Ureter (tissue), 1 donor: ENCODE measurements around the gene XIRP1. TPM values are rescaled to one million over a fixed set of nuclear protein-coding genes. Genes with fewer than 3 reads are reported as not detected.
A peak's percentile ranks its signal among the peaks of the same experiment; 100 is the strongest.
"Not testable (repeated sequence)": the region's sequence is repeated elsewhere in the genome, so short reads cannot be mapped to it uniquely, and the experiment has no call there.

ENCODE experiments used
- DNase-seq: peaks from one replicate; pipeline ENCODE4 v3.0.0-alpha.2; 2020; ENCODE audit warnings: low spot score
- total RNA-seq: library from RNA; stranded (reverse); gene quantifications from one replicate; pipeline ENCODE4 v1.2.4, GENCODE V29; 2023
- donor health status: DM: yes; HTN: yes; CAD: no.

XIRP1 gene, protein sequence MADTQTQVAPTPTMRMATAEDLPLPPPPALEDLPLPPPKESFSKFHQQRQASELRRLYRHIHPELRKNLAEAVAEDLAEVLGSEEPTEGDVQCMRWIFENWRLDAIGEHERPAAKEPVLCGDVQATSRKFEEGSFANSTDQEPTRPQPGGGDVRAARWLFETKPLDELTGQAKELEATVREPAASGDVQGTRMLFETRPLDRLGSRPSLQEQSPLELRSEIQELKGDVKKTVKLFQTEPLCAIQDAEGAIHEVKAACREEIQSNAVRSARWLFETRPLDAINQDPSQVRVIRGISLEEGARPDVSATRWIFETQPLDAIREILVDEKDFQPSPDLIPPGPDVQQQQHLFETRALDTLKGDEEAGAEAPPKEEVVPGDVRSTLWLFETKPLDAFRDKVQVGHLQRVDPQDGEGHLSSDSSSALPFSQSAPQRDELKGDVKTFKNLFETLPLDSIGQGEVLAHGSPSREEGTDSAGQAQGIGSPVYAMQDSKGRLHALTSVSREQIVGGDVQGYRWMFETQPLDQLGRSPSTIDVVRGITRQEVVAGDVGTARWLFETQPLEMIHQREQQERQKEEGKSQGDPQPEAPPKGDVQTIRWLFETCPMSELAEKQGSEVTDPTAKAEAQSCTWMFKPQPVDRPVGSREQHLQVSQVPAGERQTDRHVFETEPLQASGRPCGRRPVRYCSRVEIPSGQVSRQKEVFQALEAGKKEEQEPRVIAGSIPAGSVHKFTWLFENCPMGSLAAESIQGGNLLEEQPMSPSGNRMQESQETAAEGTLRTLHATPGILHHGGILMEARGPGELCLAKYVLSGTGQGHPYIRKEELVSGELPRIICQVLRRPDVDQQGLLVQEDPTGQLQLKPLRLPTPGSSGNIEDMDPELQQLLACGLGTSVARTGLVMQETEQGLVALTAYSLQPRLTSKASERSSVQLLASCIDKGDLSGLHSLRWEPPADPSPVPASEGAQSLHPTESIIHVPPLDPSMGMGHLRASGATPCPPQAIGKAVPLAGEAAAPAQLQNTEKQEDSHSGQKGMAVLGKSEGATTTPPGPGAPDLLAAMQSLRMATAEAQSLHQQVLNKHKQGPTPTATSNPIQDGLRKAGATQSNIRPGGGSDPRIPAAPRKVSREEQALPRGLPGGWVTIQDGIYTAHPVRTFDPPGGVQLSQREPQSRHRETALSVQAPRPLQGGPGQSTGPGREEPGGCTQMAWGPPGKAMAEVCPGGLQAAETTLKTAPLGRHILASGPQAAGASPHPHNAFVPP (N-terminal part only)
- total RNA-seq = 0.13 TPM

DNA sequence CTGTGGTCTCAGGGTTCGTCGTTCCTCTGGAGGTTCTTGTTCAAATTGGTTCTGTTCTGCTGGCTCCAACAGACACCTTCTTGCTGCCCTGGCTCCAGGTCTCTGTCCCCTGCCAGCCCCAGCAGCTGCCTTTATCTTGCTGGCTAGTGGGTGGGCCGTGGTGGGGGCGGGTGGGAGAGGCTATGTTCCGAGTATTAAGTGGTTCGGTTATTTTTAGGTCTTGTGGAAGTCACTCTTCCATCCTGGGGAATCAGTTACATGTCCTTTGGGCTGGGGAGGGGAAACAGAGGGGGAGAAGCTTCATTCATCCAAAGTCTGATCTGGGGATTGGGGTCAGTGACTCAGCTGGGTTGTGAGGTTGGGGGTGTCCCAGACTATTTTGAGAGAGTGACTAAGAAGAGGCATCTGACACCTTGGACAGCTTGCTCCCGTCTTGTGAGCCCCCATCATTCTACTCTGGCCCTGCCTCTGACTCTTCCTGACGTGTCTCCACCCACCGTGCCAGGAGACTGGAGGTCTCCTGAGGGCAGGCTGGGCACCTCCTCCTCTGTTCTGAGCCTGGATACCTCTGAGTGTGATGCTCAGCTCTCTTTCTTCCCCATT lies at the start of gene XIRP1:
Gene XIRP1 (minus strand): TSS at position 106 of the 603 bp plus-strand sequence. CDS start 3,150 bp downstream, outside the sequence.
- DNase-seq = no peak

DNA sequence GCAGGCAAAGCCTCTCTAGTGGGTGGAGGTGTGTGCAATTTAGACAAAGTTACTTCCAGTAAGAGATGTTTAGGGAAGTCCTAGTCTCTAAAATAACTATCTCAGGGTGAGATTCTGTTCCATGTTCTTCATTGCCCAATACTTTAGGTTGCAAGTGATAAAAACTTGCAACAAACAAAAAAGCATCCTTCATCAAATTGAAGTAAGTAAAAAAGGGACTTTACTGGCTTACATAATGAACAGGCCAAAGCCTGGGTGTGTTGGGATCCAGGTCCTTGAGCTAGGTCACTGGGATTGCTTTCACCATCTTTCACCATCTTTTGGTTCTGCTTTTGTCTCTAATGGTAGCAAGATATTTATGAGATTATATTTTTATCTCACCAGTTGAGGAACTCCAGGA lies 49.2 kb upstream of the XIRP1 start:
- no peak for DNase-seq

DNA sequence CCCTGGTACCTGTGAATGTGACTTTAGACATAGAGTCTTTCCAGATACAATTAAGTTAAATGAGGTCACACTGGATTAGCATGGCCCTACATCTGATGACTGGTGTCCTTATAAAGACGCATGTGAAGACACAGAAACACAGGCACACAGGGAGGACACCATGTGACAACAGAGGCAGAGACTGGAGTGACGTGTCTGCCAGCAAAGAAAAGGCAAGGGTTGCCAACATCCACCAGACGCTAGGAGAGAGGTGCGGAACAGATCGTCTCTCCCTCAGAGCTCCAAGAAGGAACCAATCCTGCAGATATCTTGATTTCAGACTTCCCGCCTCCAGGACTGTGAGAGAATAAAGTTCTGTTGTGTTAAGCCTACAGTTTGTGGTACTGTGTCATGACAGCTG lies 44.6 kb upstream of the XIRP1 start:
- no peak for DNase-seq

DNA sequence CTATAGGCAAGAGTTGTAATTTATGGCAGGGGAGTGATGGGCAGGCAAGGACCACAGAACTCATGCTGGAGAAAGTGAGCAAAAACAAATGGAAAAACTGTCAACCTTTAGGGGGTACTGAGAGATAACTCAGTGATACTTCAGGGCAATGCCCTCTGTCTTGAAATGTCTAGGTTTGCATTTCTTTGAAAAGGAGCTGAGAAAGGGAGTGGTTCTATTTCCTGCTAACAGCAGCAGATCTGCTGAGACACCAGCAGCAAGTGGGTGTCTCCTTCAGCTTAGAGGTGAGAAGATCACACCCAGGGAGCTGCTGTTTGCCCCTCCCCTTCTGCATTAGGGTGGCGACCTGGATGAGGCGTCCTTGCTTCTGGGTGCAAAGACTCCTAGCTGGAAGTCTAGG lies 42.3 kb upstream of the XIRP1 start:
- no peak for DNase-seq

DNA sequence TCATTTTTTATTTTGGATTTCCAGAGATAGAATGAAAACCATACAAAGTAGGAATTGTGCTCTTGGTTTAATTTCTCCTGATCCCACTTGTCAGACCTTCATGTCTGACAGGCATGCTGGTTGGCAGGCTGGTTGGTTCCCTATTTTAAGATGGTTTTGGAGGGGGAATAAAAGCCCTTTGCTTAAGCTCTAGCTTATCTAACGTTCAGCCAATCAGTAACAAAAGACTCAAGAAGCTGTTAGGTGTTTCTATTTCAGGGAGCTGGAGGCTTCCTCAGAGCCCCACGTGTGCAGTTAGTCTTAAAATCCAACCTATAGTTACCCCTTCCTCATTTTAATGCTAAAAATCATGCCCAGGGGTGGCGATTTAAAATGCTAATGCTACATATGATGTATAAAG lies 40.5 kb upstream of the XIRP1 start:
- DNase-seq = no peak

DNA sequence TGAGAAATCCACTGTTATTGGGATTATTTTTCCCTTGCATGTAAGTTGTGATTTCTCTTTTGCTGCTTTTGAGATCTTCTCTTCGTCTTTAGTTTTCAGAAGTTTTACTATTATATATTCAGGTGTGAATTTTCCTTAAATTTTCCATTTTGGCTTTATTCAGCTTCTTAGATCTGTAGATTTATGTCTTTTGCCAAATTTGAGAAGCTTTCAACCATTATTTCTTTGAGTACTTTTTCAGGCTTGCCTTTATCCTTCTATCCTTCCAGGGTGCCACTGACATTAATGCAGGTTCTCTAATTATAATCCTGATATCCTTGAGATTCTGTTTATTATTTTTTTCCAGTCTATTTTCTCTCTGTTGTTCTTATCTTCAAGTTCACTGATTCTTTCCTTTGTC lies 38.1 kb upstream of the XIRP1 start:
- no peak for DNase-seq

DNA sequence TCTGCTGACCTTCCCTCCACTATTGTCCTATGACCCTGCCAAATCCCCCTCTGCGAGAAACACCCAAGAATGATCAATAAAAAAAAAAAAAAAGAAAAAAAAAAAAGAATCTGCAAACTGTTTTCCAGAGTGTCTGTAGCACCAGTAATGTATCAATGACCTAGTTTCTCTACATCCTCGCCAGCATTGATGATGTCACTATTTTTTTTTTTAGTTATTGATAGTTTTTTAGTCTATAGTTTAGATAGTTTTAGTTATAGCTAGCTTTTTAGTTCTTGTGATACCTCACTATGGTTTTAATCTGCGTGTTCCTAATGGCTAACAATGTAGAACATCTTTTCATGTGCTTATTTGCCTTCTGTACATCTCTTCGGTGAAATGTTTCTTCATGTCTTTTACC lies 36.1 kb upstream of the XIRP1 start:
- no peak for DNase-seq

DNA sequence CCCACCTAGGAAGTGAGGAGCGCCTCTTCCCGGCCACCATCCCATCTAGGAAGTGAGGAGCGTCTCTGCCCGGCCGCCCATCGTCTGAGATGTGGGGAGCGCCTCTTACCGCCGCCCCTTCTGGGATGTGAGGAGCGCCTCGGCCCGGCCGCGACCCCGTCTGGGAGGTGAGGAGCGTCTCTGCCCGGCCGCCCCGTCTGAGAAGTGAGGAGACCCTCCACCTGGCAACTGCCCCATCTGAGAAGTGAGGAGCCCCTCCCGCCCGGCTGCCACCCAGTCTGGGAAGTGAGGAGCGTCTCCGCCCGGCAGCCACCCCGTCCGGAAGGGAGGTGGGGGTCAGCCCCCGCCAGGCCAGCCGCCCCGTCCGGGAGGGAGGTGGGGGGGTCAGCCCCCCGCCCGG lies 35.2 kb upstream of the XIRP1 start:
- not testable (repeated sequence) for DNase-seq

DNA sequence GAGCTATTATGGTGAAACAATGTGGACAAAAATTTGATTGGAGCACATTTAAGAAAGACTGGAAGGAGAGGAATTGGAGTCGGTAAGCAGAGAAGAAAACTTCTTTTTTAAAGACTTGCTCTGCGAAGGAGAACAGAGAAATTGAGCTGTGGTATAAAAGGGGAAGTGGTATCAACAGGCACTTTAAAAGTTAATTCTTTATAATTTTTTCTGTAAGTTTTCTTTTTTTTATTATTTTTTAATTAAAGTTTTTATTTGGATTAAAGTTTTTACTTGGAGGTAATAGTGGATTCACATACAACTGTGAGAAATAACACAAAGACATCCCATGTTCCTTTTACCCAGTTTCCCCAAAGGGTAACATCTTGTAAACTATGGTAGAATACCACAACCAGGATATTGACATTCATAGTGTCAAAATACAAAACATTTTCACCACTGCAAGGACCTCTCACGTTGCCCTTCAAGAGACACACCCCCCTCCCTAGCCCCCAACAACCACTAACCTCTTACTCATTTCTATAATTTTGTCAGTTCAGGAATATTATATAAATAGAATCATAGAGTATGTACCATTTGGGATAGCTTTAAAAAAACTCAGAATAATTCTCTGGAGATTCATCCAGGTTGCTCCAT lies 33.8 kb upstream of the XIRP1 start:
- DNase-seq = no peak

DNA sequence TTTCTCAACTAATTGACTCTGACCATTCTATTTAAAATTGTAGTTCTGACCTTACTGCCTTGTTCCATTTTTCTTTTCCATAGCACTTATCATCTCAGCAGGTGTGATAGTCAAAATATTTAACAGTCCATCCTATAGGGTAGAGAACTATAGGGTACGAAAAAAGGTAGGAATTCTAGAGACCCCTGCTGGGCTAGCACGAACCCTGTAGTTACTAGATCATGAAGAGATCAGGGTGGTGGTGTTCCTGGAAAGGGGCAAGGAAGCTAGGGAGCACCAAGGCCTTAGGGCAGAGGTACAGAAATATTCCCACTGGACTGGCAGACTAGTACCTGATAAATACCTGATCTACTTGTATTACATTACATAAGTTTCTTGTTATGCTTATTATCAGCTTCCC lies 31.9 kb upstream of the XIRP1 start:
- DNase-seq = no peak

DNA sequence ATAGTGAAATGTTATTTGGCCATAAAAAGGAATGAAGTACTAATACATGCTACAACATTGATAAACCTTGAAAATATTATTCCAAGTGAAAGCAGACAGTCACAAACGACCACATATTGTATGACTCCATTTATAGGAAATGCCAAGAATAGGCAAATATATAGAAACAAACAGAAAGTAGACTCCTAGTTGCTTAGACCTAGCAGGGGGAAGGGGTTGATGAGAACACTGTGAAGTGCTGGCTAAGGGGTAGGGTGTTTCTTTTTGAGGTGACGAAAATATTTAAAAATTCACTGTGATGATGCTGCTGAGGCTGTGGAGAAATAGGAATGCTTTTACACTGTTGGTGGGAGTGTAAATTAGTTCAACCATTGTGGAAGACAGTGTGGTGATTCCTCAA lies 30.5 kb upstream of the XIRP1 start:
- DNase-seq = no peak

DNA sequence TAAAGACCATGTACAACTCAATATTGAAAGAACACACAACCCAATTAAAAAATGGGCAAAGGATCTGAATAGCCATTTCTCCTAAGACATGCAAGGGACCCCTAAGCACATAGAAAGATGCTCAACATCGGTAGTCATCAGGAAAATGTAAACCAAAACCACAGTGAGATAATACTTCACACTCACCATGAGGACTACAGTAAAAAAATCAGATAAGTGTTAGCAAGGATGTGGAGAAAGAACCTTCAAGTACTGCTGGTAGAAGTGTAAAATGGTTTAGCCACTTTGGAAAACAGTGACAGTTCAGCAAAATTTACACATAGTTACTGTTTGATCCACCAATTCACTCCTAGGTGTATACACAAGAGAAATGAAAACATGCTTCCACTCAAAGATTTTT lies 30.1 kb upstream of the XIRP1 start:
- no peak for DNase-seq

DNA sequence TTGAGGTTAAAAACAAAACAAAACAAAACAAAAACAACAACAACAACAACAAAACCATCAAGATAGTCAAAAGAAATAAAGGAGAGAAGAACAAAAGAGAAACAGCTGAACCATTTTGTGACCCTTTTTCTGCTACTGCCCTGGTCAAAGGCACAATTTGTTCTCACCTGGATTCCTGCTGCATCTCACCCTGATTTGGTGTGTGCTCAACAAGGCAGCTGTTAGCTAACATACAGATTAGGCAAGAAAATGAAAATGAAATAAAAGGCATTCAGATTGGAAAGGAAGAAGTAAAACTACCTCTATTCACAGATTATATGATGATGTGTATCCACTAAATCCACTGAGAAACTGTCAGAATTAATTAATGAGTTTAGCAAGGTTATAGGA lies 28.7 kb upstream of the XIRP1 start:
- no peak for DNase-seq

DNA sequence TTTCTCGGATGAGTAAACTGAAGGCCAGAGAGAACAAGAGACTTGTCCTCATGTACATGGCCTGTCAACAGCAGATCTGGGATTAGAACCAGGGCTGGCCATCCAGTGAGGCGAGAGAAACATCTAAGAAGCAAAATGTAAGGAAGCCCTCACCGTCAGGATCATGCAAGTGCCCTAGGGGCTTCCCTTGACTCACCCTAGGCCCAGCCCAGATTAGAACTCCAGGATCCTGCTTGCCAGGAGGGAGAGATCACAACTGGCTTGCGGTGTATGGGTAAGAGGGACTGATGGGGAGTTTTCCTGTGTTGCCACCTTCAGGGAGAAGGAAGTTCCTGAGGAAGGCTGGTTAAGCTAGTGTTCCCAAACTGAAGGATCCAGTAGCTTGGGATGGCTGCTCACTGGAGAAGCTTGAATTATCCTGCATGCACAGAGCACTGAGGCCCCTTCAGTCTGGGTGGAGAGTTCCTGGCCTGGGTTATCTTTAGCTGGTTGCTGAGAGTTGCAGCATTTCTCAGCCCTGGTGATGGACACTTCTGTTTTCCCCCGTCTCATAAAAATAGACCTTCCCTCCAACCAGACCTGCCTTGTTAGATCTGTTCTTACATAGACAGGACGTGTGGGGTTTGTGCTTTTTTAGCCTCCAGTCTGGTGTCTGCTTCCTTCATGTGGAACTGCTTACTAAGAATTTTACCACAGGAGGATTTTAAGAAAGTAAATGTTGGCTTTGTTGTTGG lies 28.2 kb upstream of the XIRP1 start:
- DNase-seq = no peak

DNA sequence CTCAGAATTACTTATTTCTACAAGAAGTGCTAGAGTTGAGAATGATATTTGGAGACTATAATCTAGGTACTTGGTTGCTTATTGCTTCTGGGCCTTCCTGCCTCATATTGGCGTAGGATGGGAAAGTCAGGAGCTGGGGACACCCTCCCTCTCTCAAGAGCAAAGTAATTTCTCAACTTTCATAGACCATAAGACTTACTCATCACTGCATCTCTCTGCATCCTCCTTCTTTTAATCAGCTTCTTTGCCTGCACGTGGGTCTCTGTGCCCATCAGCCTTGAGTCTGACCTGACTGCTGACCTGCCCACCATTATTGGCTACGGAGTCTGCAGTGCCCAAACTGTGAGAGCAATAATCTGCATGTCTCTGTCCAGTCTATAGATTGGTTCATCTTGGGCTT lies 27.3 kb upstream of the XIRP1 start:
- no peak for DNase-seq

DNA sequence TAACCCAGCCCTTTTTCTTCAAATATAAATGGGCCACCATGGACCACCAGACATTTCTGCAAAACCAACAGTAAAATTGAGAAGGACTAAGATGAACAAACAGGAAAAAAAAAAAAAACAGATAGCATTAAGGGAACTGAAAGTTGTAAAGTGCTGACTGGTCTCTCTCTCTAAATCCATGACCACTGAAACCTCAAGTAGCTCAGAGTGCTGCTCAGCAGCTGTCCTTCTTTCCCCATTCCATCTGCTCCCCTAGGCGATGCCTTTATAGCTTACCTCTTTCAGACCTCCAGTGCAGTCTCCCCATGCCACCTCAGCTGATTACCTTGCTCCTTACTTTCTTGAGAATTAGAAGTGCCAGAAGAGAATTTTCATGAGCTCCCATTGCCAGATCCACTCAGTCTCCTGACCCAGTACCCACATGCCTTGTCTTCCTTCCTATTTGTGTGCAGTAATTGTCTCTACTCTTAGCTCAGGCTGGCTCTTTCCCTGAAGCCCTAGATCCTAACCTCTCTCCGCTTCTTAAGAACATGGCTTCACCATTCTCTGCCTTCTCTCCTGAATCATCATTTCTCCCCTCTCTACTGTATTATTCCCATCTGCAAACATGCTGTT lies 23.9 kb upstream of the XIRP1 start:
- no peak for DNase-seq

DNA sequence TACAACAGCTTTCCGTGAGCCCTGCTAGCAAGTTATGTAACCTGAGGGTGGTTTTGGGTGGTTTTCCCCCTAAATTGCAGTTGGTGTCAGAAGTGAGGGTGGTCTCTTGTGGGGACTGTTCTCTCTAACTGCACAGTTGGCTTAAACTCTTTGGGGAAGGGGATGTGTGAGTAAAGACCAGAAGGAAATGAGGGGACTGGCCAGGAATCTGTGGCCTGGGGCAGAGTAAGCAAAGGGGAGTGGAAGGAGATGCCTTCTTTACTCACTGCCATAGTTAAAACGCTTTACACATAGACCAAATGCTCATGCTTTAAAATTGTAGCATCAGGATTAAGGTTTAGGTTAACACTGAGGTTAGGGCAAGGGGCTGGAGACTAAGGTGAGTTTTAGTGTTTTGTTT lies 21.2 kb upstream of the XIRP1 start:
- peak; percentile 4 for DNase-seq

DNA sequence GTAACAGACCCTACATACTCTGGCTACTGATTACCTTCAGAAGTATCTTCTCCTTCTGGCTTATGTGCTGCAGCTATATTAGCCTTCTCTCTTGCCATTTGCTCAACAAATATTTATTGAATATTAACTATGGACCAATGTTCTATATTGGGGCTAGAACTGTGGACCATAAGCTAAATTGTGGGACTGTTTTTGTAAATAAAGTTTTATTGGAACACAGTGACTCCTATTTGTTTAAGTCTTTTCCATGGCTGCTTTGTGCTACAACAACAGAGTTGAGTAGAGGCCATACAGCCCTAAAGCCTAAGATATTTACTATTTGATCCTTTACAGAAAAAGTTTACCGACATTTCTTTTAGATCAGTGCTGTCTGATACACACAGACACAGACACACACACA lies 20.3 kb upstream of the XIRP1 start:
- no peak for DNase-seq

DNA sequence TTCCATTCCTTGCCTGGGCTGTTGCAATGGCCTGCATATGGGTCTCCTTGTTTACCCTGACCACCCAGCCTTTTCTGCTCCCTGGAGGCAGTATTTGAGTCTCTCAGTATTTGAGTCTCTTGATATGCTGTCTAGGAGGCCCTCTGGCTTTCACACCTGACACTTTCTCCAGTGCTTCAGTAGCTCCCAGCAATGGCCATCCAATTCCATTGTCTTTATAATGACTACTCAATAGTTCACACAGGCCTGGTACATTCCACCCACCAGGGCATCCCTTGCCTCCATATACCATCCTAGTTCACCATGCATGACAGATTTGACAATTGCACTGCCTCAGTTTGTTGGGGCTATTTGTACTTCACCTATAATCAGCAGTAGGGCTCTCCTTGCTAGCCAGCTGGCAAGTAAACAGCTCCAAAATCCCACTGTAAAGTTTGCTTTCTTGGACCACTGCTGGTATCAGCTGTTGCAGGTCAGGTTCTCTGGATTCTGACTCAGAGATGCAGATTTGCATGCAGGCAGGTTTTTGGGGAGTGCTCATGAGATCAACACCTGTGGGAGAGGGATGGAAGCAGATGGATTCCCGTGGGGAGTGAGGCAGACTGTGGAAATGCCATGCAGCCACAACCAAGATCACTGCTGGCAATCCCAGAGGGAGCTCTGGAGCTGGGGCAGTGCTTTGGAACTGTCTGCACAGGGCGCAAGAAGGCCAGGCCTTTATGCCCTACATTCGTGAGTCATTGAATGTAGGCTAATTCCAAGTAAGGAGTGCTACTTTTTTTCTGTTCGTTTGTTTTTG lies 19.1 kb upstream of the XIRP1 start:
- DNase-seq = peak; percentile 12
